Measurements from ENCODE around the gene ANKFN1.

GRCh38 chr17:56297184-56297583 lies 143.9 kb downstream of the ANKFN1 start:
- TF ChIP-seq CTCF (IDR thresholded peaks at IDR 0.05) (no peak), POLR2A (IDR thresholded peaks at IDR 0.05) (no peak), POLR2AphosphoS5 (IDR thresholded peaks at IDR 0.05) (no peak)
